Measurements from ENCODE around the gene TCHP. TPM values are rescaled to one million over a fixed set of nuclear protein-coding genes. Genes with fewer than 3 reads are reported as not detected.
"Not testable (repeated sequence)": the region's sequence is repeated elsewhere in the genome, so short reads cannot be mapped to it uniquely, and the experiment has no call there.

TCHP gene
- polyA plus RNA-seq: 10 to 100 TPM in 2 of 4 donors, 1 to 10 TPM in 2; 7.0 to 25.5 (median 11.5) TPM
- long read RNA-seq, donor 1, partial matches to known transcripts: 6 of 13 reads
- long read RNA-seq, donor 1, other reads (novel, unspliced or antisense): 0 of 13 reads
- long read RNA-seq, donor 2, partial matches to known transcripts: 0 of 1 reads
- long read RNA-seq, donor 2, other reads (novel, unspliced or antisense): 0 of 1 reads
- long read RNA-seq, donor 3, partial matches to known transcripts: 0 of 3 reads
- long read RNA-seq, donor 3, other reads (novel, unspliced or antisense): 0 of 3 reads
- long read RNA-seq, donor 4: 0 reads
- long read RNA-seq, donor 5, partial matches to known transcripts: 0 of 2 reads
- long read RNA-seq, donor 5, other reads (novel, unspliced or antisense): 0 of 2 reads
- long read RNA-seq, donor 6, partial matches to known transcripts: 0 of 2 reads
- long read RNA-seq, donor 6, other reads (novel, unspliced or antisense): 0 of 2 reads
- long read RNA-seq, donor 7: 0 reads
- long read RNA-seq, donor 8, partial matches to known transcripts: 0 of 1 reads
- long read RNA-seq, donor 8, other reads (novel, unspliced or antisense): 0 of 1 reads
- long read RNA-seq, donor 9: 0 reads
- long read RNA-seq, donor 10, partial matches to known transcripts: 6 of 10 reads
- long read RNA-seq, donor 10, other reads (novel, unspliced or antisense): 0 of 10 reads

GRCh38 chr12:109899783-109900751, at the start of gene TCHP:
Gene TCHP, plus strand, starts transcription at chr12:109900274. Its CDS starts 2,753 bp downstream, at chr12:109903027.
- H3K27ac ChIP-seq (ENCODE audit: low read depth in 1 of 3, low read length in 2 of 3): peak within 1 kb of the TSS; percentile 38 to 82 (median 76)
- no peaks in the 10 kb centered on the region for H3K27me3 ChIP-seq (ENCODE audit: control insufficient read depth in 3 of 3, insufficient read depth in 3 of 3, low read length in 3 of 3)
- peaks cover 2 to 23% (median 7%) of the 10 kb centered on the region in 3 donors for H3K36me3 ChIP-seq (ENCODE audit: control insufficient read depth in 3 of 3, insufficient read depth in 2 of 3, low read depth in 1 of 3, low read length in 3 of 3)
- peak; percentile 92 to 94 for DNase-seq
- WGBS, 3 donors: 1% methylated on average over 69 of the region's 69 CpGs
- no peak for FAIRE-seq
- peak within 1 kb of the TSS; percentile 77 to 81 (median 81) for H3K4me3 ChIP-seq (ENCODE audit: low read depth in 1 of 3, low read length in 3 of 3)
- H3K4me1 ChIP-seq (ENCODE audit: control insufficient read depth in 3 of 3, insufficient read depth in 2 of 3, low read depth in 1 of 3, low read length in 2 of 3): peaks cover 0 to 9% (median 2%) of the 10 kb centered on the region in 3 donors
- H3K9me3 ChIP-seq (ENCODE audit: control insufficient read depth in 2 of 2, insufficient read depth in 1 of 2, low read depth in 1 of 2, low read length in 1 of 2): no peaks in the 10 kb centered on the region

GRCh38 chr12:109850518-109850917, 49.6 kb upstream of the TCHP start:
- not testable (repeated sequence) for H3K4me1 ChIP-seq (ENCODE audit: control insufficient read depth in 3 of 3, insufficient read depth in 2 of 3, low read depth in 1 of 3, low read length in 2 of 3); FAIRE-seq; H3K4me3 ChIP-seq (ENCODE audit: low read depth in 1 of 3, low read length in 3 of 3); H3K27ac ChIP-seq (ENCODE audit: low read depth in 1 of 3, low read length in 2 of 3); H3K9me3 ChIP-seq (ENCODE audit: control insufficient read depth in 2 of 2, insufficient read depth in 1 of 2, low read depth in 1 of 2, low read length in 1 of 2); DNase-seq; H3K27me3 ChIP-seq (ENCODE audit: control insufficient read depth in 3 of 3, insufficient read depth in 3 of 3, low read length in 3 of 3)
- peaks cover 0 to 30% (median 5%) of the 10 kb centered on the region in 3 donors for H3K36me3 ChIP-seq (ENCODE audit: control insufficient read depth in 3 of 3, insufficient read depth in 2 of 3, low read depth in 1 of 3, low read length in 3 of 3)
- 89 to 94% (median 90%) methylated on average over 6 of the region's 6 CpGs for WGBS, 3 donors

GRCh38 chr12:109855377-109855776, 44.7 kb upstream of the TCHP start:
- H3K27ac ChIP-seq (ENCODE audit: low read depth in 1 of 3, low read length in 2 of 3): no peak overlapping the region
- H3K4me1 ChIP-seq (ENCODE audit: control insufficient read depth in 3 of 3, insufficient read depth in 2 of 3, low read depth in 1 of 3, low read length in 2 of 3): peaks cover 0 to under 1% (median 0%) of the 10 kb centered on the region in 3 donors
- WGBS, 3 donors: 92 to 95% (median 94%) methylated on average over 14 of the region's 14 CpGs
- FAIRE-seq: no peak
- H3K4me3 ChIP-seq (ENCODE audit: low read depth in 1 of 3, low read length in 3 of 3): no peak overlapping the region
- H3K9me3 ChIP-seq (ENCODE audit: control insufficient read depth in 2 of 2, insufficient read depth in 1 of 2, low read depth in 1 of 2, low read length in 1 of 2): no peaks in the 10 kb centered on the region
- no peak for DNase-seq
- H3K36me3 ChIP-seq (ENCODE audit: control insufficient read depth in 3 of 3, insufficient read depth in 2 of 3, low read depth in 1 of 3, low read length in 3 of 3): peaks cover 0 to 61% (median 8%) of the 10 kb centered on the region in 3 donors
- no peaks in the 10 kb centered on the region for H3K27me3 ChIP-seq (ENCODE audit: control insufficient read depth in 3 of 3, insufficient read depth in 3 of 3, low read length in 3 of 3)

GRCh38 chr12:109857715-109858114, 42.4 kb upstream of the TCHP start:
- Histone ChIP-seq H3K4me1 (ENCODE audit: control insufficient read depth in 3 of 3, insufficient read depth in 2 of 3, low read depth in 1 of 3, low read length in 2 of 3) (peaks cover 0 to 18% (median 8%) of the 10 kb centered on the region in 3 donors), H3K9me3 (ENCODE audit: control insufficient read depth in 2 of 2, insufficient read depth in 1 of 2, low read depth in 1 of 2, low read length in 1 of 2) (no peaks in the 10 kb centered on the region), H3K36me3 (ENCODE audit: control insufficient read depth in 3 of 3, insufficient read depth in 2 of 3, low read depth in 1 of 3, low read length in 3 of 3) (peaks cover 0 to 62% (median 8%) of the 10 kb centered on the region in 3 donors), H3K27ac (ENCODE audit: low read depth in 1 of 3, low read length in 2 of 3) (no peak overlapping the region), H3K27me3 (ENCODE audit: control insufficient read depth in 3 of 3, insufficient read depth in 3 of 3, low read length in 3 of 3) (no peaks in the 10 kb centered on the region), H3K4me3 (ENCODE audit: low read depth in 1 of 3, low read length in 3 of 3) (no peak overlapping the region)
- FAIRE-seq: no peak
- 95 to 97% (median 95%) methylated on average over 6 of the region's 6 CpGs for WGBS, 3 donors
- no peak for DNase-seq

GRCh38 chr12:109858764-109859163, 41.3 kb upstream of the TCHP start:
- DNase-seq: no peak
- Histone ChIP-seq H3K4me1 (ENCODE audit: control insufficient read depth in 3 of 3, insufficient read depth in 2 of 3, low read depth in 1 of 3, low read length in 2 of 3) (peaks cover 0 to 22% (median 8%) of the 10 kb centered on the region in 3 donors), H3K27me3 (ENCODE audit: control insufficient read depth in 3 of 3, insufficient read depth in 3 of 3, low read length in 3 of 3) (no peaks in the 10 kb centered on the region), H3K4me3 (ENCODE audit: low read depth in 1 of 3, low read length in 3 of 3) (no peak overlapping the region), H3K36me3 (ENCODE audit: control insufficient read depth in 3 of 3, insufficient read depth in 2 of 3, low read depth in 1 of 3, low read length in 3 of 3) (peaks cover 0 to 61% (median 8%) of the 10 kb centered on the region in 3 donors), H3K9me3 (ENCODE audit: control insufficient read depth in 2 of 2, insufficient read depth in 1 of 2, low read depth in 1 of 2, low read length in 1 of 2) (no peaks in the 10 kb centered on the region), H3K27ac (ENCODE audit: low read depth in 1 of 3, low read length in 2 of 3) (no peak overlapping the region)
- WGBS, 3 donors: 80 to 93% (median 84%) methylated on average over 5 of the region's 5 CpGs
- no peak for FAIRE-seq

- peaks cover 4 to 37% (median 11%) of the 10 kb centered on the region in 3 donors for H3K4me1 ChIP-seq (ENCODE audit: control insufficient read depth in 3 of 3, insufficient read depth in 2 of 3, low read depth in 1 of 3, low read length in 2 of 3)
- H3K36me3 ChIP-seq (ENCODE audit: control insufficient read depth in 3 of 3, insufficient read depth in 2 of 3, low read depth in 1 of 3, low read length in 3 of 3): peaks cover 0 to 40% (median 3%) of the 10 kb centered on the region in 3 donors
- DNase-seq: no peak
- no peaks in the 10 kb centered on the region for H3K27me3 ChIP-seq (ENCODE audit: control insufficient read depth in 3 of 3, insufficient read depth in 3 of 3, low read length in 3 of 3)
- H3K4me3 ChIP-seq (ENCODE audit: low read depth in 1 of 3, low read length in 3 of 3): no peak overlapping the region
- no peaks in the 10 kb centered on the region for H3K9me3 ChIP-seq (ENCODE audit: control insufficient read depth in 2 of 2, insufficient read depth in 1 of 2, low read depth in 1 of 2, low read length in 1 of 2)
- no peak for FAIRE-seq
- peak overlapping the region in 1 of 3 donors; percentile 47 for H3K27ac ChIP-seq (ENCODE audit: low read depth in 1 of 3, low read length in 2 of 3)
- WGBS, 3 donors: 87 to 92% (median 88%) methylated on average over 5 of the region's 5 CpGs
Observed at GRCh38 chr12:109860977-109861376, 39.1 kb upstream of the TCHP start.

- 63 to 78% (median 78%) methylated on average over 17 of the region's 17 CpGs for WGBS, 3 donors
- DNase-seq: peak; percentile 72 to 83
- Histone ChIP-seq H3K36me3 (ENCODE audit: control insufficient read depth in 3 of 3, insufficient read depth in 2 of 3, low read depth in 1 of 3, low read length in 3 of 3) (peaks cover 0 to 32% (median 3%) of the 10 kb centered on the region in 3 donors), H3K4me3 (ENCODE audit: low read depth in 1 of 3, low read length in 3 of 3) (no peak overlapping the region), H3K27me3 (ENCODE audit: control insufficient read depth in 3 of 3, insufficient read depth in 3 of 3, low read length in 3 of 3) (no peaks in the 10 kb centered on the region), H3K4me1 (ENCODE audit: control insufficient read depth in 3 of 3, insufficient read depth in 2 of 3, low read depth in 1 of 3, low read length in 2 of 3) (peaks cover 4 to 37% (median 11%) of the 10 kb centered on the region in 3 donors), H3K9me3 (ENCODE audit: control insufficient read depth in 2 of 2, insufficient read depth in 1 of 2, low read depth in 1 of 2, low read length in 1 of 2) (no peaks in the 10 kb centered on the region), H3K27ac (ENCODE audit: low read depth in 1 of 3, low read length in 2 of 3) (peak overlapping the region in 1 of 3 donors; percentile 65)
- FAIRE-seq: no peak
Observed at GRCh38 chr12:109861689-109862314, 38.3 kb upstream of the TCHP start.

All from small intestine (tissue), 16 donors.